GM23248 (cell line): Measurements from ENCODE around the gene HIF1AN. TPM values are rescaled to one million over a fixed set of nuclear protein-coding genes. Genes with fewer than 3 reads are reported as not detected.
A peak's percentile ranks its signal among the peaks of the same experiment; 100 is the strongest.

Experiments
- DNase-seq: peaks from one replicate; pipeline ENCODE4 v3.0.0-alpha.2; 2015
- H2AFZ ChIP-seq: fragments of 200-600 bp; sonication (generic); 2 replicates; pipeline ENCODE4 v1.6.1; 2016; ENCODE audit warnings: antibody characterized with exemption
- H3F3A ChIP-seq: fragments of 200-600 bp; sonication (generic); 2 replicates; pipeline ENCODE4 v1.6.1; 2016; ENCODE audit warnings: mild to moderate bottlenecking, antibody characterized with exemption, mixed run types; ENCODE audit not compliant: insufficient read depth
- H3K27ac ChIP-seq: fragments of 200-600 bp; sonication (generic); 2 replicates; pipeline ENCODE4 v1.5.1; 2016; ENCODE audit warnings: mild to moderate bottlenecking
- H3K27me3 ChIP-seq: fragments of 200-600 bp; sonication (generic); replicated peaks from 2 replicates; pipeline ENCODE4 v1.6.1; 2016; ENCODE audit warnings: mild to moderate bottlenecking; ENCODE audit not compliant: insufficient read depth
- H3K36me3 ChIP-seq: fragments of 200-600 bp; sonication (generic); 2 replicates; pipeline ENCODE4 v1.6.1; 2016; ENCODE audit warnings: low read depth, mild to moderate bottlenecking
- H3K4me1 ChIP-seq: fragments of 200-600 bp; sonication (generic); 2 replicates; pipeline ENCODE4 v1.6.1; 2016; ENCODE audit warnings: mild to moderate bottlenecking; ENCODE audit not compliant: insufficient read depth
- H3K4me2 ChIP-seq: fragments of 200-600 bp; sonication (generic); one replicate; pipeline ENCODE4 v1.6.1; 2016; ENCODE audit warnings: mild to moderate bottlenecking; ENCODE audit not compliant: unreplicated experiment
- H3K4me3 ChIP-seq: fragments of 200-600 bp; sonication (generic); 2 replicates; pipeline ENCODE4 v1.5.1; 2016; ENCODE audit warnings: mild to moderate bottlenecking
- H3K79me2 ChIP-seq: fragments of 200-600 bp; sonication (generic); 2 replicates; pipeline ENCODE4 v1.6.1; 2016; ENCODE audit warnings: mild to moderate bottlenecking; ENCODE audit not compliant: insufficient read depth
- H3K9ac ChIP-seq: fragments of 200-600 bp; sonication (generic); 2 replicates; pipeline ENCODE4 v1.6.1; 2016; ENCODE audit warnings: mild to moderate bottlenecking
- H3K9me2 ChIP-seq: fragments of 200-600 bp; sonication (generic); 2 replicates; pipeline ENCODE4 v1.6.1; 2016; ENCODE audit warnings: mixed run types, mild to moderate bottlenecking, moderate library complexity; ENCODE audit not compliant: insufficient read depth
- H3K9me3 ChIP-seq: fragments of 200-600 bp; sonication (generic); one replicate; pipeline ENCODE4 v1.6.1; 2017; ENCODE audit warnings: low read depth
- H4K20me1 ChIP-seq: fragments of 200-600 bp; sonication (generic); 2 replicates; pipeline ENCODE4 v1.6.0; 2016; ENCODE audit not compliant: insufficient read depth
- EZH2 ChIP-seq: fragments of 200-600 bp; sonication (generic); IDR thresholded peaks from 2 replicates; pipeline ENCODE4 v1.6.1; 2018; ENCODE audit warnings: antibody characterized with exemption, mild to moderate bottlenecking; ENCODE audit not compliant: insufficient read depth, poor library complexity, severe bottlenecking
- EZH2phosphoT487 ChIP-seq: fragments of 200-600 bp; sonication (generic); IDR thresholded peaks from 2 replicates; pipeline ENCODE4 v1.6.1; 2018; ENCODE audit warnings: antibody characterized with exemption, moderate library complexity, mild to moderate bottlenecking, low read depth; ENCODE audit not compliant: insufficient read depth
- WGBS, 2 experiments: methylation state at CpG; one replicate each; pipeline ENCODE4 v1.1.6; 2015 to 2017; ENCODE audit warnings: low lambda C conversion rate in 2 of 2, low coverage in 1 of 2; ENCODE audit errors: missing lambda C conversion rate in 2 of 2; 5-methylcytosine and 5-hydroxymethylcytosine counted together
- in situ Hi-C: fragments of 300-500 bp; cut with MboI; formaldehyde crosslinking; loops from 2 replicates; pipeline ENCODE4 v1.15.0; 2020
- polyA plus RNA-seq: library from polyadenylated mRNA; unstranded; fragments of >200 nt; fragmentation: Nextera tagmentation; extraction: Ambion mirVana; gene quantifications from 2 replicates; pipeline ENCODE4 v1.2.1, GENCODE V29; 2016
- total RNA-seq: library from RNA; depleted of rRNA; stranded (reverse); fragments of >200 nt; shearing (Covaris generic); gene quantifications from 2 replicates; pipeline ENCODE4 v1.2.3, GENCODE V29; 2014; rRNA removed

Gene HIF1AN
- total and polyA plus RNA-seq, 2 experiments from 2014 or later = 9.8 to 35.2 TPM

DNA sequence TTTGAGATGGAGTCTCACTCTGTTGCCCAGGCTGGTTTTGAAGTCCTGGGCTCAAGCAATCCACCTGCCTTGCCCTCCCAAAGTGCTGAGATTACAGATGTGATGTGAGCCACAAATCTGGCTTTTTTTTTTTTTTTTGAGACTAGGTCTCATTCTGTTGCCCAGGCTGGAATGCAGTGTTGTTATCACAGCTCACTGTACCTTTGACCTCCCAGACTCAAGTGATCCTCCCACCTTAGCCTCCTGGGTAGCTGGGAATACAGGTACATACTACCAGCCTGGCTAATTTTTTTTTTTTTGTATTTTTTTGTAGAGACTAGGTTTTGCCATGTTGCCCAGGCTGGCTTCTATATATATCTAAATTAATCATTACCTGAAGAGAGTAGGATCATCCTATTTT lies 62.4 kb downstream of the HIF1AN start:
- no peak overlapping the region for H3K4me2 ChIP-seq
- H3K9ac ChIP-seq = no peak overlapping the region
- H3K27ac ChIP-seq = no peak overlapping the region
- DNase-seq = no peak
- H3K27me3 ChIP-seq = peaks cover 16% of the 10 kb centered on the region
- no peaks in the 10 kb centered on the region for H3K36me3 ChIP-seq
- no peak for TF ChIP-seq EZH2phosphoT487
- no peak for TF ChIP-seq EZH2
- H2AFZ ChIP-seq = no peak overlapping the region
- in situ Hi-C loops = no loop called here
- no peaks in the 10 kb centered on the region for H3F3A ChIP-seq
- no peaks in the 10 kb centered on the region for H3K9me3 ChIP-seq
- H3K4me3 ChIP-seq = no peak overlapping the region
- no peaks in the 10 kb centered on the region for H3K4me1 ChIP-seq
- no peaks in the 10 kb centered on the region for H4K20me1 ChIP-seq
- no peaks in the 10 kb centered on the region for H3K9me2 ChIP-seq
- no peaks in the 10 kb centered on the region for H3K79me2 ChIP-seq

DNA sequence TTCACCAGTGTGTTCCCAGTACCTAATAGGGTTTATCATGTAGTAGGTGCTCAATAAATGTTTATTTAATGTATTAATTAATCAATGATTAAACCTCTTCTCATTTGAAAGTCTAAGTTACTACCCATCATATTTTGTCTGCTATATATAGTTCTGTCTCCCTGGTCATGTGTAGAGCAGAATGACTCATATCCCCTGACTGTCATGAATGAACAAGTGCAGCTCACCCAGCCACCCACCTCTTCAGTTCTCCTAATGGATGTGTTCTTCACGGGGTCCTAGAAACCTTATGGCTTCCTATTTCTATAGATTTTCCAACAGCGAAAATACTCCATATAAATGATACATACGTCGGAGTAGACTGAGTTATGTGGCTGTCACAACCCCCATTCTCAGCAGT lies 64.5 kb downstream of the HIF1AN start:
- Histone ChIP-seq H3K4me1 (no peaks in the 10 kb centered on the region), H3K36me3 (no peaks in the 10 kb centered on the region), H3K79me2 (no peaks in the 10 kb centered on the region), H2AFZ (no peak overlapping the region), H3K9ac (no peak overlapping the region), H3K9me2 (no peaks in the 10 kb centered on the region), H3K4me3 (no peak overlapping the region), H3K27ac (no peak overlapping the region), H3K4me2 (no peak overlapping the region), H3F3A (no peaks in the 10 kb centered on the region), H3K27me3 (peaks cover 23% of the 10 kb centered on the region), H4K20me1 (no peaks in the 10 kb centered on the region), H3K9me3 (no peaks in the 10 kb centered on the region)
- peak; percentile 25 for DNase-seq
- in situ Hi-C loops = no loop called here
- WGBS, 2 experiments = 81 to 88% methylated on average over 4 of the region's 4 CpGs
- no peak for TF ChIP-seq EZH2phosphoT487
- no peak for TF ChIP-seq EZH2

DNA sequence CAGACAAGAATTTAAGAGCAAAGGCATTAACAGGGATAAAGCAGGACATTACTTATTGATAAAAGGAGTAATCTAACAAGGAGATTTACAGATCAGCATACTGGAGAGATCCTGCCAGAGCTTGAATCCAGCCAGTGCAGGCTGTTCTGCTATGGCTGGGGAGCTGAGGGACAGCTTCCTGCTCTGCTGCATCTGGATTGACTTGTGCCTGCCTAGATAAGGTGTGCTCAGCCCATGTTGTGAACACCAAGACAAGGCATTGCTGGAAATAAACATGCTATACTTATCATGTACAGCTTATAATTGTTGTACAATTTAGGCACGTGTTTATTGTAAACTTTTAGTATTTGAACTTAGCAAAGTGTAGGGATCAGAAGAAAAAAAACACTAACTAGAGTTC lies 71.7 kb downstream of the HIF1AN start:
- no peaks in the 10 kb centered on the region for H3K9me2 ChIP-seq
- no peak overlapping the region for H3K4me2 ChIP-seq
- H3K4me3 ChIP-seq = no peak overlapping the region
- H3K27me3 ChIP-seq = peaks cover 39% of the 10 kb centered on the region
- in situ Hi-C loops = no loop called here
- 3 to 4% methylated on average over 1 of the region's 1 CpG for WGBS, 2 experiments
- H2AFZ ChIP-seq = no peak overlapping the region
- no peak for DNase-seq
- no peak overlapping the region for H3K27ac ChIP-seq
- H3K9me3 ChIP-seq = no peaks in the 10 kb centered on the region
- no peaks in the 10 kb centered on the region for H3K36me3 ChIP-seq
- H3F3A ChIP-seq = no peaks in the 10 kb centered on the region
- TF ChIP-seq EZH2 (no peak), EZH2phosphoT487 (no peak)
- H4K20me1 ChIP-seq = no peaks in the 10 kb centered on the region
- no peak overlapping the region for H3K9ac ChIP-seq
- H3K4me1 ChIP-seq = no peaks in the 10 kb centered on the region
- no peaks in the 10 kb centered on the region for H3K79me2 ChIP-seq

Other genes with a start within 250 kb of the HIF1AN start
- gene BLOC1S2, start 249.3 kb upstream of the HIF1AN start, total RNA-seq = 56.7 and 72.6 TPM in 2 replicates
- 90.8 and 97.6 TPM in 2 replicates for gene BLOC1S2, start 249.3 kb upstream of the HIF1AN start, polyA plus RNA-seq
- gene PKD2L1, start 205.7 kb upstream of the HIF1AN start, total RNA-seq = not detected in 2 replicates
- gene PKD2L1, start 205.7 kb upstream of the HIF1AN start, polyA plus RNA-seq = not detected in 2 replicates
- gene SCD, start 188.7 kb upstream of the HIF1AN start, total RNA-seq = 19.5 and 24.2 TPM in 2 replicates
- 18.6 and 19.5 TPM in 2 replicates for gene SCD, start 188.7 kb upstream of the HIF1AN start, polyA plus RNA-seq
- not detected in 2 replicates for gene WNT8B, start 72.9 kb upstream of the HIF1AN start, total RNA-seq
- not detected in 2 replicates for gene WNT8B, start 72.9 kb upstream of the HIF1AN start, polyA plus RNA-seq
- 2.5 and 2.7 TPM in 2 replicates for gene SEC31B, start 16.1 kb upstream of the HIF1AN start, total RNA-seq
- gene SEC31B, start 16.1 kb upstream of the HIF1AN start, polyA plus RNA-seq = 2.2 and 4.5 TPM in 2 replicates
- 123 and 124 TPM in 2 replicates for gene NDUFB8, start 6.1 kb upstream of the HIF1AN start, total RNA-seq
- gene NDUFB8, start 6.1 kb upstream of the HIF1AN start, polyA plus RNA-seq = 294 and 324 TPM in 2 replicates
- not detected in 2 replicates for gene PAX2, start 209.6 kb downstream of the HIF1AN start, total RNA-seq
- not detected in 2 replicates for gene PAX2, start 209.6 kb downstream of the HIF1AN start, polyA plus RNA-seq